DND-41 (cell line): Measurements from ENCODE around the gene SPATS2.

Experiments
- CTCF ChIP-seq: IDR thresholded peaks from 2 replicates; pipeline ENCODE4 v1.5.1; 2012; ENCODE audit warnings: borderline replicate concordance, low read length, moderate library complexity, mild to moderate bottlenecking; ENCODE audit not compliant: poor library complexity, severe bottlenecking; ENCODE audit errors: extremely low read depth
- EZH2 ChIP-seq: IDR thresholded peaks from 3 replicates; pipeline ENCODE4 v1.6.1; 2012; ENCODE audit warnings: borderline replicate concordance, low read depth, mild to moderate bottlenecking, moderate library complexity, low read length, inconsistent platforms; ENCODE audit not compliant: severe bottlenecking

- TF ChIP-seq EZH2 (no peak), CTCF (no peak)
Measured at GRCh38 chr12:49322367-49322707, 44.9 kb upstream of the SPATS2 start.
